Effector memory CD8-positive, alpha-beta T cell (primary cell): ENCODE data around the gene COL6A2.

ENCODE experiments used
- ATAC-seq: fragments of 150-1000 bp; cut with Tn5 transposase; replicated peaks from 2 replicates; pipeline ENCODE4 v1.10.0; 2021; ENCODE audit warnings: mild to moderate bottlenecking, moderate library complexity
- DNase-seq, 3 experiments: peaks; one replicate each; pipeline ENCODE4 v3.0.0; 2021
- H3K27ac Mint-ChIP-seq, 2 donors: one replicate each; pipeline ENCODE4 v1.8.0; 2022; ENCODE audit warnings: mild to moderate bottlenecking in 2 of 2, mixed read lengths in 2 of 2, moderate library complexity in 2 of 2
- H3K27me3 Mint-ChIP-seq, 2 donors: one replicate each; pipeline ENCODE4 v1.8.0; 2022; ENCODE audit warnings: mixed read lengths in 2 of 2
- H3K36me3 Mint-ChIP-seq: one replicate; pipeline ENCODE4 v1.8.0; 2022; ENCODE audit warnings: mild to moderate bottlenecking, moderate library complexity, mixed read lengths; ENCODE audit not compliant: insufficient read depth
- H3K4me1 Mint-ChIP-seq, 2 donors: one replicate each; pipeline ENCODE4 v1.8.0; 2022; ENCODE audit warnings: low read depth in 2 of 2, mixed read lengths in 2 of 2
- H3K4me3 Mint-ChIP-seq, 2 donors: one replicate each; pipeline ENCODE4 v1.8.0; 2022; ENCODE audit warnings: mild to moderate bottlenecking in 2 of 2, mixed read lengths in 2 of 2, moderate library complexity in 2 of 2
- H3K9me3 Mint-ChIP-seq, 2 donors: one replicate each; pipeline ENCODE4 v1.8.0; 2022; ENCODE audit warnings: mixed read lengths in 2 of 2

The COL6A2 gene

DNA sequence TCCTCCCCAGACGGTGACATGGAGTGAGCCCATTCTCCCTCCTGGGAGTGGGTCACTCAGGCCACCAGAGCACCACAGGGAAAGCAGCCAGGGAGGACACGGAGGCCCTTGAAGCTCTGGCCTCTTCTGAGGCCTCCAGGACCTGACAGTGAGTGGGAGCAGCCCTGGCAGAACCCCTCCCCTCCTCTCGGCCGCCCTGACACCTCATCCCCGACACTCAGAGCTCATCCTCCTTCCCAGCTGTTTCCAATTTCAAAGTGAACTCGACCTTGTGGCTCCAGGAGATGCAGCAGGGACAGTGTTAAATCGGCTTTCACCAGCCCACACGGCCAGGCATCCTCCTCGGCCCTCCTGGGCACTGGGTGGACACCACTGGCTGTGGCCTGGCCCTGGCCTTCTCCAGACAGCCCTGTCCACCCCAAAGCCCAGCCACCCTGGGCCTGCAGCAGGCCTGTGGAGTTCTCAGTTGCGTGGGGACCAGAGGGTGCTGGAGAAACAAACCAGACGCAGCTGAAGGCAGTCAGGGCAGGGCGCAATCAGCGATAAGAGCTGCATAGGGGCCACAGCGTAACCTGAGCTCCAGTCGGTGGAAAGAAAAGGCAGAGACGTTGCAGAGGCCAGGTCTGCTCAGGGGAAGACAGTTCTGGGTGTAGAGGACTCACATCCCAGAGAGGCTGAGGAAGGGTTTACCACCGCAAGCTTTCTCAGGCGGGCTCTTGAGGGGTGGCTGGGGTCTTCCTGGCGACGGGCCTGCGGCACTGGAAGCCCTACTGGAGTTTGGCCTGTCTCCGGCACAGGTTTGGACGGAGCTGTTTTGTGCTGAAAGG is 30.4 kb downstream of the COL6A2 start:
- no peak overlapping the region for H3K4me3 Mint-ChIP-seq
- no peaks in the 10 kb centered on the region for H3K9me3 Mint-ChIP-seq
- peaks cover 10% of the 10 kb centered on the region for H3K36me3 Mint-ChIP-seq
- peak overlapping the region in 1 of 2 donors; percentile 68 for H3K27ac Mint-ChIP-seq
- H3K4me1 Mint-ChIP-seq, result no peaks in the 10 kb centered on the region
- no peaks in the 10 kb centered on the region for H3K27me3 Mint-ChIP-seq
- DNase-seq (no peak), ATAC-seq (no peak)

GRCh38 chr21:46128933-46129571 is 31.1 kb downstream of the COL6A2 start:
- Mint-ChIP-seq H3K27me3 (no peaks in the 10 kb centered on the region), H3K36me3 (peaks cover 10% of the 10 kb centered on the region), H3K27ac (peak overlapping the region in 1 of 2 donors; percentile 68), H3K4me1 (no peaks in the 10 kb centered on the region), H3K9me3 (no peaks in the 10 kb centered on the region), H3K4me3 (no peak overlapping the region)
- no peak for ATAC-seq
- no peak for DNase-seq

- no peak for DNase-seq
- Mint-ChIP-seq H3K4me1 (no peaks in the 10 kb centered on the region), H3K36me3 (peaks cover 13% of the 10 kb centered on the region), H3K9me3 (no peaks in the 10 kb centered on the region), H3K27me3 (no peaks in the 10 kb centered on the region), H3K27ac (no peak overlapping the region), H3K4me3 (no peak overlapping the region)
- no peak for ATAC-seq
Observed at GRCh38 chr21:46129846-46130651, 32.1 kb downstream of the COL6A2 start.

- DNase-seq (no peak), ATAC-seq (no peak)
- H3K27me3 Mint-ChIP-seq, result peaks cover 0 to 3% of the 10 kb centered on the region in 2 donors
- no peaks in the 10 kb centered on the region for H3K4me1 Mint-ChIP-seq
- peaks cover 13% of the 10 kb centered on the region for H3K36me3 Mint-ChIP-seq
- no peaks in the 10 kb centered on the region for H3K9me3 Mint-ChIP-seq
- H3K4me3 Mint-ChIP-seq, result no peak overlapping the region
- H3K27ac Mint-ChIP-seq, result no peak overlapping the region
Observed at GRCh38 chr21:46130831-46131587, 33.1 kb downstream of the COL6A2 start.

DNA sequence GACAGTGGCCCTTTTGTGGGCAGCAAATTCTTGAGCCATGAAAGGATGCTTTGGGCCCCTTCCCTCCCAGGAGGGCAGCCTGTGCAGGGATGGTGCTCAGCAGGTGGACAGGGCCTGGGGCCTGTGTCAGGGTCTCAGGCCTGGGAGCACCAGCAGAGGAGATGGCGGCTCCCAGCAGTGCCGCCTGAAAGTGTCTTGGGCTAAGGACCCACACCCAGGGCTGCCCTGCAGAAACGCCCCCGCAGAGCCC is 33.6 kb downstream of the COL6A2 start:
- H3K27ac Mint-ChIP-seq, result no peak overlapping the region
- ATAC-seq, result no peak
- no peaks in the 10 kb centered on the region for H3K4me1 Mint-ChIP-seq
- H3K4me3 Mint-ChIP-seq, result no peak overlapping the region
- peaks cover 4 to 5% of the 10 kb centered on the region in 2 donors for H3K27me3 Mint-ChIP-seq
- no peak for DNase-seq
- peaks cover 13% of the 10 kb centered on the region for H3K36me3 Mint-ChIP-seq
- no peaks in the 10 kb centered on the region for H3K9me3 Mint-ChIP-seq

- Mint-ChIP-seq H3K4me1 (no peaks in the 10 kb centered on the region), H3K4me3 (no peak overlapping the region), H3K27ac (no peak overlapping the region), H3K9me3 (no peaks in the 10 kb centered on the region), H3K36me3 (peaks cover 13% of the 10 kb centered on the region), H3K27me3 (peaks cover 5 to 10% of the 10 kb centered on the region in 2 donors)
- DNase-seq (no peak), ATAC-seq (no peak)
Observed at GRCh38 chr21:46131838-46132651, 34.1 kb downstream of the COL6A2 start.

- no peak overlapping the region for H3K4me3 Mint-ChIP-seq
- H3K27me3 Mint-ChIP-seq, result peaks cover 13 to 42% of the 10 kb centered on the region in 2 donors
- no peak for ATAC-seq
- no peak for DNase-seq
- peaks cover 8% of the 10 kb centered on the region for H3K36me3 Mint-ChIP-seq
- H3K27ac Mint-ChIP-seq, result no peak overlapping the region
- no peaks in the 10 kb centered on the region for H3K4me1 Mint-ChIP-seq
- H3K9me3 Mint-ChIP-seq, result no peaks in the 10 kb centered on the region
Observed at GRCh38 chr21:46135782-46136395, 38.0 kb downstream of the COL6A2 start.

DNA sequence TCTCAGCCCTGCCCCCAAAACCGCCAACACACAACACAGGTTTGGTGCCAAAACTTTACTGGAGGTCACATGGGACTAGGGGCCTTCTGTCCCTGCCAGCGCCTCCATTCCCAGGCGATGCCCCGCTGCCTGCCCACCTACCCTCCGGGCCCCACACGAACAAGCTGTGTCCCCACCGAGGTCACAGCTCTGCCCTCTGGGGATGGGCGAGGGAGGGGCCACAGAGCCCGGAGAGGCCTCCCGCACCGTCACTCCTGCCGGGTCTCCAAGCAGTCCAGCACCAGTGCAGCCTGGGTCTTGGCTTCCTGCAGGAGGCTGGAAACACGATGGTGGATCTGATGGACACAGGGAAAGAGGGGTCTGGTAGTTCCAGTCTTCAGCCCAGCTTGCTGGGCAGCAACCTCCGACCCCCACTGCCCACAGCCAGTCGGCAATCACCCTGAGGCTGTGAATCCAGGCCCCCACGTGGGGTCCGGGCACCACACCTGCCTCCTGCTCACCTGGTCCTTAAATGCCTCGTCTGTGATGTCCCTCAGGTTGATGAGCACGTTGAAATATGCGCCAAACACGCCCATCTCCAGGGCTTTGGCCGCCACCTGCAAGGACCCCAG is 38.9 kb downstream of the COL6A2 start:
- peaks cover 0 to 1% of the 10 kb centered on the region in 2 donors for H3K4me1 Mint-ChIP-seq
- H3K27ac Mint-ChIP-seq, result no peak overlapping the region
- H3K27me3 Mint-ChIP-seq, result peaks cover 13 to 44% of the 10 kb centered on the region in 2 donors
- peaks cover 4% of the 10 kb centered on the region for H3K36me3 Mint-ChIP-seq
- ATAC-seq (no peak), DNase-seq (no peak)
- H3K9me3 Mint-ChIP-seq, result no peaks in the 10 kb centered on the region
- no peak overlapping the region for H3K4me3 Mint-ChIP-seq

GRCh38 chr21:46137908-46138307 is 40.0 kb downstream of the COL6A2 start:
- Mint-ChIP-seq H3K9me3 (no peaks in the 10 kb centered on the region), H3K4me3 (no peak overlapping the region), H3K4me1 (peaks cover 0 to 1% of the 10 kb centered on the region in 2 donors), H3K27ac (no peak overlapping the region), H3K27me3 (peaks cover 13 to 44% of the 10 kb centered on the region in 2 donors), H3K36me3 (peaks cover 4% of the 10 kb centered on the region)
- ATAC-seq, result no peak
- DNase-seq, result no peak

DNA sequence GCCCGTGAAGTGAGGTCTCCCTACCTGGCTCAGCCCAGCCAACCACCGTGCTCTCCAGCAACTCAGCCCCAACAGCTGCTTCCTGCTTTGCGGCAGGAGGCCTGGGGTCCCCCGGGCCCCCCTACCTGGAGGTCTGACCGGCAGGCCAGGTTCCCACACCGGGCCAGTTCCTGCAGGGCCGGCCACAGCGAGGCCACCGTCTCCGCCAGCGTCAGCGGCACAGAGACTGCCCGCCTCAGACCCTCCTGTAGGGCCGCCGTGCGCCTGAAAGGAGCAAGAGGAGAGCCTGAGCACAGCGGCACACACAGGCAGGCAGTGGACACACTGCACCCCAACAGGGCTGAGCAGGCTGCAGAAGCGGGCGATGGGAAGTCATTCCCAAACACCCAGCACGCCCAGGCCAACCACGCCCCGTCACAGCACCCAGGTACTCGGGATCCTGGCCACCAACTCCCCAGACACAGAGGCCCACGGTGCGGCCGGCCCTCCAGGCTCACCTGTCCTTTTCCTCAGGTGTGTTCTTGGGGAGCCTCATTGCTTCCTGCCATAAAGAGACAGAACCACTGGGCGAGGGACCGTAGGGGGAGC is 40.6 kb downstream of the COL6A2 start:
- Mint-ChIP-seq H3K27me3 (peaks cover 13 to 44% of the 10 kb centered on the region in 2 donors), H3K4me1 (peaks cover under 1 to 1% of the 10 kb centered on the region in 2 donors), H3K27ac (no peak overlapping the region), H3K4me3 (no peak overlapping the region), H3K36me3 (peaks cover 4% of the 10 kb centered on the region), H3K9me3 (no peaks in the 10 kb centered on the region)
- no peak for ATAC-seq
- DNase-seq, result no peak

GRCh38 chr21:46139686-46140085 is 41.8 kb downstream of the COL6A2 start:
- Mint-ChIP-seq H3K27me3 (peaks cover 13 to 44% of the 10 kb centered on the region in 2 donors), H3K4me3 (no peak overlapping the region), H3K4me1 (peaks cover 5 to 8% of the 10 kb centered on the region in 2 donors), H3K36me3 (peaks cover 2% of the 10 kb centered on the region), H3K9me3 (no peaks in the 10 kb centered on the region), H3K27ac (no peak overlapping the region)
- ATAC-seq, result no peak
- DNase-seq, result no peak
